GM23248 (cell line): ENCODE measurements around the gene PAK4.

Source experiments
- EZH2 ChIP-seq: fragments of 200-600 bp; sonication (generic); IDR thresholded peaks from 2 replicates; pipeline ENCODE4 v1.6.1; 2018; ENCODE audit warnings: antibody characterized with exemption, mild to moderate bottlenecking; ENCODE audit not compliant: insufficient read depth, poor library complexity, severe bottlenecking
- EZH2phosphoT487 ChIP-seq: fragments of 200-600 bp; sonication (generic); IDR thresholded peaks from 2 replicates; pipeline ENCODE4 v1.6.1; 2018; ENCODE audit warnings: antibody characterized with exemption, moderate library complexity, mild to moderate bottlenecking, low read depth; ENCODE audit not compliant: insufficient read depth

GRCh38 chr19:39212375-39212742 lies 86.8 kb downstream of the PAK4 start:
- TF ChIP-seq EZH2phosphoT487 (no peak), EZH2 (no peak)
